GM12878 (cell line): ENCODE results near the gene ZNF407. TPM values are rescaled to one million over a fixed set of nuclear protein-coding genes. Genes with fewer than 3 reads are reported as not detected.

Experiments used
- ATAC-seq: fragments of 200-7000 bp; cut with Tn5 transposase; 3 replicates; pipeline ENCODE4 v1.9.1; 2020; ENCODE audit warnings: mild to moderate bottlenecking, moderate library complexity
- BruUV-seq: library from RNA; stranded (reverse); fragments of 400-500 nt; replicated peaks from 2 replicates; lab custom pipeline; 2021; lab: Mats Ljungman, UMichigan
- CTCF ChIA-PET: fragments of 300-600 bp; sonication (Branson Sonifier 250); formaldehyde crosslinking; extraction: SDS; loops from one replicate; lab custom pipeline; 2021; ENCODE audit warnings: inconsistent platforms; lab: Yijun Ruan, JAX
- POLR2A ChIA-PET: fragments of 350-600 bp; formaldehyde crosslinking; extraction: SDS; loops from one replicate; lab custom pipeline; 2021; ENCODE audit warnings: inconsistent platforms; lab: Charles Lee
- RAD21 ChIA-PET: fragments of 300-600 bp; sonication (Branson Sonifier 250); formaldehyde crosslinking; loops from one replicate; lab custom pipeline; 2023; ENCODE audit warnings: antibody characterized with exemption; ENCODE audit not compliant: unreplicated experiment; lab: Charles Lee
- SMC1A ChIA-PET: fragments of 300-600 bp; sonication (Branson Sonifier 250); formaldehyde crosslinking; loops from one replicate; lab custom pipeline; 2023; ENCODE audit not compliant: unreplicated experiment, uncharacterized antibody; lab: Charles Lee
- DNase-seq: peaks from one replicate; pipeline ENCODE4 v3.0.0-alpha.2; 2011; ENCODE audit warnings: low read depth, low spot score
- FAIRE-seq: peaks from 3 replicates; lab custom pipeline; 2011; peaks lifted over from hg19 to GRCh38; lab: Jason Lieb, UNC
- H2AFZ ChIP-seq: 2 replicates; pipeline ENCODE4 v1.6.0; 2011; ENCODE audit warnings: low read depth, low read length, control low read depth; ENCODE audit not compliant: control insufficient read depth
- H3K27ac ChIP-seq: 2 replicates; pipeline ENCODE4 v1.5.1; 2011; ENCODE audit warnings: control low read depth; ENCODE audit not compliant: control insufficient read depth, insufficient read depth
- H3K27me3 ChIP-seq, 2 experiments: replicated peaks in 1 of 2; 2 replicates each; pipeline versions ENCODE4 v1.6.0 to v1.6.1; 2011; ENCODE audit warnings: low read length in 1 of 2; ENCODE audit not compliant: control insufficient read depth in 2 of 2, insufficient read depth in 2 of 2
- H3K36me3 ChIP-seq, 2 experiments: 2 replicates each; pipeline ENCODE4 v1.5.1; 2011; ENCODE audit warnings: low read length in 1 of 2; ENCODE audit not compliant: control insufficient read depth in 2 of 2, insufficient read depth in 2 of 2
- H3K4me1 ChIP-seq: 2 replicates; pipeline ENCODE4 v1.6.1; 2011; ENCODE audit warnings: mild to moderate bottlenecking, low read length, moderate library complexity, mixed read lengths; ENCODE audit not compliant: control insufficient read depth, insufficient read depth
- H3K4me2 ChIP-seq: 2 replicates; pipeline ENCODE4 v1.6.0; 2011; ENCODE audit warnings: control low read depth; ENCODE audit not compliant: control insufficient read depth, insufficient read depth
- H3K4me3 ChIP-seq: fragments of 200-600 bp; sonication (generic); 2 replicates; pipeline ENCODE4 v1.5.1; 2016
- H3K79me2 ChIP-seq: 2 replicates; pipeline ENCODE4 v1.6.0; 2011; ENCODE audit warnings: low read length; ENCODE audit not compliant: control insufficient read depth, insufficient read depth
- H3K9ac ChIP-seq: 2 replicates; pipeline ENCODE4 v1.8.0; 2011; ENCODE audit warnings: low read length, control low read depth, mixed read lengths; ENCODE audit not compliant: control insufficient read depth, insufficient read depth
- H3K9me3 ChIP-seq: replicated peaks from 3 replicates; pipeline ENCODE4 v1.5.1; 2011; ENCODE audit warnings: mild to moderate bottlenecking, low read length; ENCODE audit not compliant: control insufficient read depth, insufficient read depth
- H4K20me1 ChIP-seq: 2 replicates; pipeline ENCODE4 v1.6.0; 2011; ENCODE audit not compliant: control insufficient read depth, insufficient read depth
- BCLAF1 ChIP-seq: fragments of 450-650 bp; IDR thresholded peaks from 2 replicates; pipeline ENCODE4 v1.6.1; 2017; ENCODE audit warnings: antibody characterized with exemption, mild to moderate bottlenecking, moderate library complexity
- BMI1 ChIP-seq: fragments of 450-650 bp; IDR thresholded peaks from 2 replicates; pipeline ENCODE4 v1.6.1; 2016; ENCODE audit warnings: mild to moderate bottlenecking, moderate library complexity, borderline replicate concordance
- CHD1 ChIP-seq: IDR thresholded peaks from 2 replicates; pipeline ENCODE4 v1.6.1; 2012; ENCODE audit warnings: low read depth, low read length, improper control_type of control experiment
- EGR1 ChIP-seq, 2 experiments: IDR thresholded peaks; 1 replicate in 1 of 2; 2 replicates in 1 of 2; pipeline ENCODE4 v1.6.1; 2011 to 2012; ENCODE audit warnings: low read depth in 2 of 2, low read length in 2 of 2, borderline replicate concordance in 1 of 2, mild to moderate bottlenecking in 1 of 2, moderate library complexity in 1 of 2
- HDGF ChIP-seq: fragments of 450-650 bp; IDR thresholded peaks from 2 replicates; pipeline ENCODE4 v1.6.1; 2016; ENCODE audit warnings: antibody characterized with exemption
- JUND ChIP-seq: IDR thresholded peaks from 2 replicates; pipeline ENCODE4 v1.6.1; 2012; ENCODE audit warnings: low read depth, mild to moderate bottlenecking, low read length, improper control_type of control experiment, moderate library complexity
- MEF2A ChIP-seq: IDR thresholded peaks from 2 replicates; pipeline ENCODE4 v1.6.1; 2011; ENCODE audit warnings: low read depth, mild to moderate bottlenecking, low read length, moderate library complexity; ENCODE audit not compliant: insufficient read depth
- SP1 ChIP-seq: IDR thresholded peaks from one replicate; pipeline ENCODE4 v1.6.1; 2011; ENCODE audit warnings: low read depth, low read length
- TBL1XR1 ChIP-seq: IDR thresholded peaks from 2 replicates; pipeline ENCODE4 v1.6.1; 2012; ENCODE audit warnings: low read depth, low read length, improper control_type of control experiment
- WGBS: methylation state at CpG from one replicate; pipeline ENCODE4 v1.1.6; 2016; ENCODE audit warnings: low lambda C conversion rate; ENCODE audit not compliant: insufficient replicate concordance, insufficient coverage; ENCODE audit errors: missing lambda C conversion rate; 5-methylcytosine and 5-hydroxymethylcytosine counted together
- in situ Hi-C: fragments of 300-500 bp; cut with MboI; formaldehyde crosslinking; loops from 9 replicates; pipeline ENCODE4 v1.14.3; 2018; ENCODE audit warnings: mixed read lengths
- intact Hi-C: fragments of 100-400 bp; cut with micrococcal nuclease; formaldehyde crosslinking; loops from one replicate; pipeline ENCODE4 v1.14.2; 2022; ENCODE audit not compliant: unreplicated experiment
- polyA plus RNA-seq, 11 experiments: library from polyadenylated mRNA; depleted of rRNA in 4 of 11; unstranded in 6 of 11; stranded (reverse) in 5 of 11; fragments of >200 nt; fragmentation: Nextera tagmentation in 4 of 11; fragmentation: Illumina TruSeq in 1 of 11; extraction: Ambion mirVana in 4 of 11; extraction: Trizol in 1 of 11; gene quantifications; 1 replicate in 1 of 11; 2 replicates in 10 of 11; pipeline versions ENCODE4 v1.2.1 to v1.2.3, GENCODE V29; 2011 to 2016; ENCODE audit warnings: inconsistent platforms in 2 of 11, missing spikeins in 2 of 11, low read depth in 1 of 11
- total RNA-seq, 4 experiments: library from RNA; depleted of rRNA in 3 of 4; stranded (reverse); fragments of >200 nt in 3 of 4; fragmentation: Illumina TruSeq in 1 of 4; extraction: Trizol in 1 of 4; gene quantifications; 2 replicates each; pipeline versions ENCODE4 v1.2.1 to v1.2.3, GENCODE V29; 2013 to 2021
- TF ChIP-seq, protein P1 (sequence below): fragments of 450-650 bp; IDR thresholded peaks from 2 replicates; pipeline ENCODE4 v1.6.1; 2016; ENCODE audit warnings: mild to moderate bottlenecking
- TF ChIP-seq, protein P2 (sequence below): fragments of 450-650 bp; IDR thresholded peaks from 2 replicates; pipeline ENCODE4 v1.6.1; 2016; ENCODE audit warnings: mild to moderate bottlenecking
- TF ChIP-seq, protein P3 (sequence below), 3 experiments: IDR thresholded peaks in 2 of 3; conservative IDR thresholded peaks in 1 of 3; 2 replicates each; pipeline ENCODE4 v1.5.1; 2011; ENCODE audit warnings: low read depth in 3 of 3, low read length in 3 of 3, mild to moderate bottlenecking in 3 of 3, control low read depth in 2 of 3, moderate library complexity in 2 of 3, inconsistent platforms in 1 of 3, mixed read lengths in 1 of 3; ENCODE audit not compliant: control insufficient read depth in 2 of 3, insufficient read depth in 1 of 3; ENCODE audit errors: extremely low read depth in 1 of 3

The ZNF407 gene
- total and polyA plus RNA-seq, 10 of the 15 experiments (the other 5 are each of a cell fraction or from before 2014, with no cell fraction given), result 0.69 to 11.6 (median 5.3) TPM

DNA sequence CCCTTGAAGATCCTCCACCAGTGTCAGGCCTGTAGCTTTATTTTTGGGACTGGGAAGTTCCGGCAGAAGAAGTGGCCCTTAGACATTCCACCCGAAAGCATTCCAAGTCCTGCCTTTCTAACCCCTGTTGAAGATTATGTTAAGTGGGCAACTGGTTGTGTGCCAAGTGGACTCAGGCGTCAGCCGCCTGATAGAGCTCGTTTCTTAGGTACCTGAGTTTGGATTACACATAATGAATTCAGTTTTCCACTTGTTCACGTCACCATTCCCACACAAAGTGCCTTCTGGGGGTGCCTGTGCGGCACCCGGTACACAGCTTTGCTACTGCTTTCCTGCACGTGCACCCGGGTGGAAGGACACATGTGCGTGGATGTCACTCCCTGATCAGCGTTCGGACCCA lies 454.8 kb downstream of the ZNF407 start (continued):
- TF ChIP-seq, protein P1, sequence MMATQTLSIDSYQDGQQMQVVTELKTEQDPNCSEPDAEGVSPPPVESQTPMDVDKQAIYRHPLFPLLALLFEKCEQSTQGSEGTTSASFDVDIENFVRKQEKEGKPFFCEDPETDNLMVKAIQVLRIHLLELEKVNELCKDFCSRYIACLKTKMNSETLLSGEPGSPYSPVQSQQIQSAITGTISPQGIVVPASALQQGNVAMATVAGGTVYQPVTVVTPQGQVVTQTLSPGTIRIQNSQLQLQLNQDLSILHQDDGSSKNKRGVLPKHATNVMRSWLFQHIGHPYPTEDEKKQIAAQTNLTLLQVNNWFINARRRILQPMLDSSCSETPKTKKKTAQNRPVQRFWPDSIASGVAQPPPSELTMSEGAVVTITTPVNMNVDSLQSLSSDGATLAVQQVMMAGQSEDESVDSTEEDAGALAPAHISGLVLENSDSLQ, result no peak
- TF ChIP-seq, all 136 proteins: peak for 0

DNA sequence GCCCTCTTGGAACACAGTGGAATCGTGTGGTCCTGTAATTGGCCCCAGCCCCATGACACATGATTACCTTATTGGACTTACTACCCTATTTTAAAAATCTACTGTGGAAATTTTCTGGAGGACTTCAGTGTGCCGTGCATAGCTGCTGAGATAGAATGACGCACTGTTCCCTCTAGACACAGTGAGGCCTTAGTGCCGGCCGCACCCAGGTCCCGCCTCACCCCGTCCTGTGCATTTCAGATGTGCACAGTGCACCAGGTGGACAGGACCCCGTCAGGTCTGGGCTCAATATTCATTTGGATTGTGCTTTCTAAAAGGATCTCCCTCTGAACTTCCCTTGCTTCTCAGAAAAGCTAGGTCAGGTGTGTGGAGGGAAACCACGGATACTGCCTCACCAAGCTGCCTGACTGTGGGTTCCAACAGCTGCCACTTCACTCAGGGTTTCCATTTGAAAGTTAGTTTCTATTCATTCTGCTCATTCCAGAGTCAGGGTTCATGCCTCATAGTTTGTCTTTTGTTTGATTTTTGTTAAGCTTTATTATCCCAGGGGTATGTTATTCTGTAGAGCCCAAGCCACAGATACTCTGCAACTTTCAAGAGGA lies 455.5 kb downstream of the ZNF407 start:
- H3K4me2 ChIP-seq, result no peak overlapping the region
- no TSS peak for BruUV-seq
- TF ChIP-seq HDGF, result no peak
- TF ChIP-seq BMI1, result no peak
- TF ChIP-seq, protein P2, sequence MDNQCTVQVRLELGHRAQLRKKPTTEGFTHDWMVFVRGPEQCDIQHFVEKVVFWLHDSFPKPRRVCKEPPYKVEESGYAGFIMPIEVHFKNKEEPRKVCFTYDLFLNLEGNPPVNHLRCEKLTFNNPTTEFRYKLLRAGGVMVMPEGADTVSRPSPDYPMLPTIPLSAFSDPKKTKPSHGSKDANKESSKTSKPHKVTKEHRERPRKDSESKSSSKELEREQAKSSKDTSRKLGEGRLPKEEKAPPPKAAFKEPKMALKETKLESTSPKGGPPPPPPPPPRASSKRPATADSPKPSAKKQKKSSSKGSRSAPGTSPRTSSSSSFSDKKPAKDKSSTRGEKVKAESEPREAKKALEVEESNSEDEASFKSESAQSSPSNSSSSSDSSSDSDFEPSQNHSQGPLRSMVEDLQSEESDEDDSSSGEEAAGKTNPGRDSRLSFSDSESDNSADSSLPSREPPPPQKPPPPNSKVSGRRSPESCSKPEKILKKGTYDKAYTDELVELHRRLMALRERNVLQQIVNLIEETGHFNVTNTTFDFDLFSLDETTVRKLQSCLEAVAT, result no peak
- no peak for TF ChIP-seq TBL1XR1
- TF ChIP-seq SP1, result no peak
- TF ChIP-seq JUND, result no peak
- TF ChIP-seq BCLAF1, result no peak
- TF ChIP-seq, protein P3, sequence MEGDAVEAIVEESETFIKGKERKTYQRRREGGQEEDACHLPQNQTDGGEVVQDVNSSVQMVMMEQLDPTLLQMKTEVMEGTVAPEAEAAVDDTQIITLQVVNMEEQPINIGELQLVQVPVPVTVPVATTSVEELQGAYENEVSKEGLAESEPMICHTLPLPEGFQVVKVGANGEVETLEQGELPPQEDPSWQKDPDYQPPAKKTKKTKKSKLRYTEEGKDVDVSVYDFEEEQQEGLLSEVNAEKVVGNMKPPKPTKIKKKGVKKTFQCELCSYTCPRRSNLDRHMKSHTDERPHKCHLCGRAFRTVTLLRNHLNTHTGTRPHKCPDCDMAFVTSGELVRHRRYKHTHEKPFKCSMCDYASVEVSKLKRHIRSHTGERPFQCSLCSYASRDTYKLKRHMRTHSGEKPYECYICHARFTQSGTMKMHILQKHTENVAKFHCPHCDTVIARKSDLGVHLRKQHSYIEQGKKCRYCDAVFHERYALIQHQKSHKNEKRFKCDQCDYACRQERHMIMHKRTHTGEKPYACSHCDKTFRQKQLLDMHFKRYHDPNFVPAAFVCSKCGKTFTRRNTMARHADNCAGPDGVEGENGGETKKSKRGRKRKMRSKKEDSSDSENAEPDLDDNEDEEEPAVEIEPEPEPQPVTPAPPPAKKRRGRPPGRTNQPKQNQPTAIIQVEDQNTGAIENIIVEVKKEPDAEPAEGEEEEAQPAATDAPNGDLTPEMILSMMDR (IDR thresholded peaks at IDR 0.05 in 2 of 3, conservative IDR thresholded peaks at IDR 0.05 in 1 of 3; ENCODE audit: control insufficient read depth in 2 of 3, extremely low read depth in 1 of 3, insufficient read depth in 1 of 3, low read depth in 3 of 3, low read length in 3 of 3), result no peak
- no peak for TF ChIP-seq CHD1
- TF ChIP-seq EGR1 (IDR thresholded peaks at IDR 0.05; ENCODE audit: borderline replicate concordance in 1 of 2, low read depth in 2 of 2, low read length in 2 of 2), result no peak
- TF ChIP-seq MEF2A, result no peak
- in situ Hi-C loops (no loop called here), intact Hi-C loops (no loop called here)
- no peaks in the 10 kb centered on the region for H3K36me3 ChIP-seq
- H3K27ac ChIP-seq, result no peak overlapping the region
- POLR2A ChIA-PET, result no interaction called here
- no peaks in the 10 kb centered on the region for H3K27me3 ChIP-seq
- RAD21 ChIA-PET, result no interaction called here
- no peak overlapping the region for H2AFZ ChIP-seq
- no peaks in the 10 kb centered on the region for H3K4me1 ChIP-seq
- ATAC-seq, result no peak
- no peak for DNase-seq
- no peaks in the 10 kb centered on the region for H4K20me1 ChIP-seq
- no peak for FAIRE-seq
- WGBS, result 87% methylated on average over 9 of the region's 9 CpGs
- CTCF ChIA-PET, result no interaction called here
- no peak overlapping the region for H3K4me3 ChIP-seq
- no peaks in the 10 kb centered on the region for H3K9me3 ChIP-seq
- SMC1A ChIA-PET, result interaction anchor here (1.0 to 1.6 kb wide), 3 partner anchors 11 to 13 kb away, joined by 3 read pairs; no protein-coding TSS in a partner anchor
- H3K9ac ChIP-seq, result no peak overlapping the region
- no peaks in the 10 kb centered on the region for H3K79me2 ChIP-seq
